GM19035 (cell line): ENCODE results near the gene DOCK9.
"Not testable (repeated sequence)": the region's sequence is repeated elsewhere in the genome, so short reads cannot be mapped to it uniquely, and the experiment has no call there.

Source experiments
- ATAC-seq: cut with Tn5 transposase; IDR thresholded peaks from one replicate; pipeline ENCODE4 v1.9.1; 2021; ENCODE audit not compliant: unreplicated experiment

DOCK9 gene

GRCh38 chr13:98921015-98921580, 56.8 kb downstream of the DOCK9 start:
- no peak for ATAC-seq

- no peak for ATAC-seq
Observed at GRCh38 chr13:98919566-98919965, 58.3 kb downstream of the DOCK9 start.

DNA sequence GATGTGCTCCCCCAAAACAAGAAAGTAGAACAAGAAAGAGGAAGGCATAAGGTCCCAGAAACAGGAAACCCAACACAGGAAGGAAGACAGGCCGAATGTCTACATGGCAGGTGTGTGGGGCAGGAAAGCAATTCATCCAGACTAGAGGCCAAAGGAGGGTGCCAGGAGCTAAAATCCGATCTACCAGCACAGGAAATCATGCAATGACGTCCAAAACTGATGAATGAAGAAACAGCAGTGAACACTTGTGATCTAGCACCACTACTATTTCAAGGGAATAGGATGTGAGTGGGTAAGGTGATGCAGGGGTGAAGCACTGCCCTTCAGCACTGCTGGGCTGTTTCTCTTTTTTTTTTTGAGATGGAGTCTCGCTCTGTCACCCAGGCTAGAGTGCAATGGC, 59.1 kb downstream of the DOCK9 start:
- no peak for ATAC-seq

DNA sequence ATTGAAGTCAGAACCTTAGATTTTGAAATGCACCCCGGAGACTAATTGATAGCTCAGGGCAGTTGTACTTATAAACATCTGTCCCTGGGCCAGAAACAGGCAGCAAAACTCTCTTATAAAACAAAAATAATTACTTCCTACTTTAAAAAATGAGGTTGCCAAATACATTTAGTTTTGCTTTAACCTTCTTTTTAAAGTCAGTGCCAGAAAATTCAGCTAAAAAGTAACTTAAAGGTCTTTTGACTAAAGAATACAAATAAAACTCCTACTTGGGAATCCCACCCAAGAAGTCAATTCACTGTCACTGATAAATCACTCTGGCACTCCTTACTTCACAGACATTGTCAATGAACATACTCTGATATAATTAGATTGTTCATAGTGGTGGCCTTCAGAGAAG, 60.7 kb downstream of the DOCK9 start:
- ATAC-seq: no peak

DNA sequence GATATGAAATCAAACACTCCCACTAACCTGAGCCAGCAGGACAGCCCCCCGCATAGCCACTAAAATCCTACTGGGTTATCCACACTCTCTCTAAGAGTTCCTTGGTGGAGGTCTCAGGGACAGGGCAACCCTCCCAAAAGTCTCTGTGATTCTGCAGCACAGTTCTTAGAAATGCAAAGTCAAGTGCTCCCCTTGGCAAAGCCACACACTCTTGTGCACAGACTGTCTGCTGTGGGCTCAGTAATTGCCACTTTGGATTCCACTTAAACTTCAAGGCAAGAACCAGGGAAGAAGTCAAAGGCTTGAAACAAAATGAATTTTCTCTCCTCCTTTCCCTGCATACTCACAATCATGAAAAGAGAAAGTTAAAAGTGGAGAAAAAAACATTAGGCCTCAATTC, 61.5 kb downstream of the DOCK9 start:
- ATAC-seq: no peak

- no peak for ATAC-seq
Observed at GRCh38 chr13:98915981-98916380, 61.9 kb downstream of the DOCK9 start.

- ATAC-seq: no peak
Observed at GRCh38 chr13:98915563-98915962, 62.3 kb downstream of the DOCK9 start.

DNA sequence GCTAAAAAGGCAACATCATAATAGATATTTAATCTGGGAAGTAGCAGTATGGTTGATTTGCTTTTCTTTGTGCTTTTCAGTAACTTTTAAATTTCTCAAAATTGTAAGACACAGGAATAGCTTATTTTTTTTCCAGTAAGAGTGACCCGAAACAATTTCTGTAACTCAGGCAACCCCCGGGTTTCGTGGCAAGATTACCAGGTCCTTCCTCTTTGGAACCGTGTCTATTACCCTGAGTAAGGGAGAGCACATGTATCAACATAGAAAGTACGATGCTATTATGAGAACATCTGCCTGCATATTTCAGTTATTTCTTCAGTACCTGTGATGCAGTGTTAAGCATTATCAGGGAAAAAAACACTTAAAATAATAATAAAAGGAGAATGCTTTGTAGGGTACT, 64.1 kb downstream of the DOCK9 start:
- no peak for ATAC-seq

DNA sequence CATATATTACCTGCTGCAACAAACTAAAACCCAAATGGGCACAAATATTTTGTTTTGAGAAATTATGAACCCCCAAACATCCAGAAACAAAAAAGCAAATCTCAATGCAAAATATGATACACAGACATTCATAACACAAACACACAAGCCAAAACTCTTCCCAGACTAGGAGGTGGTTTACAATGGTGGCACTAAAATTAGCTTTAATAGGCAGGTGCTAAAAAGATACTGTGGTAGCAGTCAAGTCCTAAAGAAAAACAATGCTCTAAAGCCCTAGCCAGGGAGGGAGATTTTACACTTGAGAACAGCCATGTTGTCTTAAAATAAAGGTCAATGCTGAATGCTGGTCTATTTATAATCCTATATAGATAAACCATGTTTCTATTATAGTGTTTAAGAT, 65.0 kb downstream of the DOCK9 start:
- ATAC-seq: no peak

GRCh38 chr13:98910501-98910951, 67.3 kb downstream of the DOCK9 start:
- no peak for ATAC-seq

- no peak for ATAC-seq
Observed at GRCh38 chr13:98909016-98909415, 68.8 kb downstream of the DOCK9 start.

- ATAC-seq: no peak
Observed at GRCh38 chr13:98906746-98907502, 70.9 kb downstream of the DOCK9 start.

- no peak for ATAC-seq
Observed at GRCh38 chr13:98905199-98905598, 72.7 kb downstream of the DOCK9 start.

DNA sequence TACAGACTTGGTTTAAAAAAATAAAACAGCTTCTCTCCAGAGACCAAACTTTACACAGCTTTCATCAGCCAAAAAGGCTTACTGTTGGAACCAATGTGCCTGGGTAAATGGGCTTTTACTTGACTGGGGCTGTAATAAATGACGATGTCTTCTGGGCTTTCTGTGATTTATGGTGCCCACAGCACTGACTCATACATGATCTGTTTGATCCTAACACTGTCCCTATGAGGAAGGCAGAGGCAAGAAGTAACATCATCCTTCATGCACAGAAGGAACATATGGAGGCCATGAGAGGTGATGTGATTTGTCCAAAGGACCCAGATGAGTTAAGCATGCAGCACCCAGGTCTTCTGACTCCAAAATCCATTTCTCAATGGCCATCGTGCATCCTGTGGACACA, 77.4 kb downstream of the DOCK9 start:
- ATAC-seq: no peak

DNA sequence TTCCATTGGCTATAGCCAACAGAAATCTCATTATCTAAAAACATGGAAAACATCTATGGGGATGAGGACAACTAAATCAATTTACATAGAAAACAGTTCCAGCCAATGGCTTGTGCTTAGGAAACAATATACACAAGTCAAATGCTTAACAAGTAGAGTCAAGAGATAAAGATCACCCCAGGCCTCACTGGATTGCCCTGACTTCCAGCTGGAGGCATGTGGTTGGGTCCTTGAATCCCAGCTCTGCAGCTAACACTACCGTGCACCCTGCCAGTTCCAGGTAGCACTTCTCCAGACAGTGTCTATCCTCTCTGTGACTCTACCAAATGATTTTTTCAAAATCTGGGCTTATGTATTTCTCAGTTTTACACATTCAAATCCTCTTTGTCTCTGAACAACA, 80.2 kb downstream of the DOCK9 start:
- ATAC-seq: no peak

GRCh38 chr13:98896868-98897144, 81.1 kb downstream of the DOCK9 start:
- ATAC-seq: no peak

GRCh38 chr13:98896083-98896867, 81.6 kb downstream of the DOCK9 start:
- no peak for ATAC-seq

- not testable (repeated sequence) for ATAC-seq
Observed at GRCh38 chr13:98894814-98895213, 83.0 kb downstream of the DOCK9 start.

- no peak for ATAC-seq
Observed at GRCh38 chr13:98893371-98893770, 84.5 kb downstream of the DOCK9 start.

DNA sequence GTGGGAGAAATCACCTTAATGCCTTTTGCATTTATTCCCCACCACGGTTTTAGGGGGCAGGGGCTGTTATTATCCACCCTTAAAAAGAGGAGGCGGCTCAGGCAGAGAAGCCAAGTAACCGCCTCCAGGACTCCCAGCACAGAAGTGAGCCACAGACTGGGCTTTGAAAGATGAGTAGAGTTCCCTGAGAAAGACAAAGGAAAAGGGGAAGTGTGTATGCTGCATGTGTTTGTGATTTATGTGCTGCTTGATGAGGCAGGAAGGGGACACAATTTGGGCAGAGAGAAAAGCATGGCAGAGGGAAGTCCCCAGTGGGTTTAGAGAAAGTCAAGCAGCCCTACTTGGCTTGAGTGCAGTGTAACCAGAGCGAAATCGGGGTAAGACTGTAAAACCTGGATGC, 85.0 kb downstream of the DOCK9 start:
- no peak for ATAC-seq

DNA sequence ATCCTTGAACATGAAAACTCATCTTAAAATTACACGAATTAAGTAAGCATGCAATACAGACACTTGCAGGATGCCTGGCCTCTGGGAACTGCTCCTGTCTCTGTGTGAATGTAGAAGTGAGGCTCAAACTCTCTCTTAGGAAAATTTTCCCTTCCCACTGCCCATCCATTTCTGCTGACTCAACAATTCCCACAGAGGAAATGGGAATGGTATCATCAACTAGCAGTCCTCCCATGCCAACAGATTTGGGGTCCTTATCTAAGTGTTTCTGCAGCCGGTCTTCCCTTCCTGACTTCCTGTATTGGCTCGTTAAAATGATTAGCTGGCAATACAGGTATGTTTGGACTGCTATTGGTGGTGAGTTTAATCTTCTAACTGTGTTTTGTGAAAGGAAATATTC, 85.8 kb downstream of the DOCK9 start:
- no peak for ATAC-seq

GRCh38 chr13:98890925-98891324, 86.9 kb downstream of the DOCK9 start:
- ATAC-seq: no peak
